Bronchial epithelial cell (primary cell): Measurements from ENCODE around the gene FAM120A. TPM values are rescaled to one million over a fixed set of nuclear protein-coding genes. Genes with fewer than 3 reads are reported as not detected.

Source experiments
- DNase-seq: peaks from one replicate; pipeline ENCODE4 v3.0.0-alpha.2; 2010; ENCODE audit warnings: low read depth
- FAIRE-seq: peaks from 2 replicates; lab custom pipeline; 2011; peaks lifted over from hg19 to GRCh38; lab: Jason Lieb, UNC
- H3K27me3 ChIP-seq: 2 replicates; pipeline ENCODE4 v1.5.1; 2011; ENCODE audit warnings: low read length; ENCODE audit not compliant: control insufficient read depth, insufficient read depth
- H3K36me3 ChIP-seq: 2 replicates; pipeline ENCODE4 v1.5.1; 2011; ENCODE audit warnings: low read length; ENCODE audit not compliant: control insufficient read depth, insufficient read depth
- H3K4me3 ChIP-seq: 2 replicates; pipeline ENCODE4 v1.5.1; 2011; ENCODE audit warnings: mild to moderate bottlenecking, low read depth, low read length, control low read depth
- total RNA-seq: library from RNA; depleted of rRNA; stranded (reverse); fragments of >200 nt; gene quantifications from 2 replicates; pipeline ENCODE4 v1.2.1, GENCODE V29; 2014
- TF ChIP-seq, protein P1 (sequence below): IDR thresholded peaks from 2 replicates; pipeline ENCODE4 v1.5.1; 2011; ENCODE audit warnings: mild to moderate bottlenecking, moderate library complexity, low read length, control low read depth, inconsistent platforms; ENCODE audit not compliant: insufficient read depth, severe bottlenecking

FAM120A gene
- total RNA-seq, 1 donor from 2014 or later: 69.0 TPM

GRCh38 chr9:93468763-93469456 is 17.4 kb downstream of the FAM120A start:
- FAIRE-seq (no peak), DNase-seq (peak; percentile 12)
- Histone ChIP-seq H3K27me3 (no peaks in the 10 kb centered on the region), H3K36me3 (no peaks in the 10 kb centered on the region), H3K4me3 (no peak overlapping the region)
- TF ChIP-seq, protein P1, sequence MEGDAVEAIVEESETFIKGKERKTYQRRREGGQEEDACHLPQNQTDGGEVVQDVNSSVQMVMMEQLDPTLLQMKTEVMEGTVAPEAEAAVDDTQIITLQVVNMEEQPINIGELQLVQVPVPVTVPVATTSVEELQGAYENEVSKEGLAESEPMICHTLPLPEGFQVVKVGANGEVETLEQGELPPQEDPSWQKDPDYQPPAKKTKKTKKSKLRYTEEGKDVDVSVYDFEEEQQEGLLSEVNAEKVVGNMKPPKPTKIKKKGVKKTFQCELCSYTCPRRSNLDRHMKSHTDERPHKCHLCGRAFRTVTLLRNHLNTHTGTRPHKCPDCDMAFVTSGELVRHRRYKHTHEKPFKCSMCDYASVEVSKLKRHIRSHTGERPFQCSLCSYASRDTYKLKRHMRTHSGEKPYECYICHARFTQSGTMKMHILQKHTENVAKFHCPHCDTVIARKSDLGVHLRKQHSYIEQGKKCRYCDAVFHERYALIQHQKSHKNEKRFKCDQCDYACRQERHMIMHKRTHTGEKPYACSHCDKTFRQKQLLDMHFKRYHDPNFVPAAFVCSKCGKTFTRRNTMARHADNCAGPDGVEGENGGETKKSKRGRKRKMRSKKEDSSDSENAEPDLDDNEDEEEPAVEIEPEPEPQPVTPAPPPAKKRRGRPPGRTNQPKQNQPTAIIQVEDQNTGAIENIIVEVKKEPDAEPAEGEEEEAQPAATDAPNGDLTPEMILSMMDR: no peak

- TF ChIP-seq, protein P1: no peak
- Histone ChIP-seq H3K36me3 (no peaks in the 10 kb centered on the region), H3K4me3 (no peak overlapping the region), H3K27me3 (no peaks in the 10 kb centered on the region)
- DNase-seq: no peak
- no peak for FAIRE-seq
These were observed 18.9 kb downstream of the FAM120A start for GRCh38 chr9:93470391-93470790.

GRCh38 chr9:93471124-93471523 is 19.6 kb downstream of the FAM120A start:
- no peak overlapping the region for H3K4me3 ChIP-seq
- no peaks in the 10 kb centered on the region for H3K27me3 ChIP-seq
- TF ChIP-seq, protein P1: no peak
- DNase-seq: no peak
- H3K36me3 ChIP-seq: peaks cover under 1% of the 10 kb centered on the region
- FAIRE-seq: no peak

DNA sequence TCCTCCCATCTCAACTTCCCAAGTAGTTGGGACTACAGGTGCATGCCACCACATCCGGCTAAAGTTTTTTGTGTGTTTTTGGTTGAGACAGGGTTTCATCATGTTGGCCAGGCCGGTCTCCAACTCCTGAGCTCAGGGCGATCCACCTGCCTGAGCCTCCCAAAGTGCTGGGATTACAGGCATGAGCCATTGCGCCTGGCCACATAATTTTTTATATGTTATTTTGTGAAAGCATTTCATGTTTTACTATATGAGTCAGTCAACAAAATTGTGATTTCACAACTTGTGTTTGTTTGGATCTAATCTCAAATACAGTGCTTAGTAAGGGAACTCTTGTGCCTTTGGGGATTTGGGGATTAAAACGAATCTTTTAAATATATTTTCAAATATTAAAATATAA is 21.9 kb downstream of the FAM120A start:
- H3K4me3 ChIP-seq: no peak overlapping the region
- H3K27me3 ChIP-seq: no peaks in the 10 kb centered on the region
- FAIRE-seq (no peak), DNase-seq (peak; percentile 78)
- TF ChIP-seq, protein P1: no peak
- H3K36me3 ChIP-seq: peaks cover 3% of the 10 kb centered on the region

DNA sequence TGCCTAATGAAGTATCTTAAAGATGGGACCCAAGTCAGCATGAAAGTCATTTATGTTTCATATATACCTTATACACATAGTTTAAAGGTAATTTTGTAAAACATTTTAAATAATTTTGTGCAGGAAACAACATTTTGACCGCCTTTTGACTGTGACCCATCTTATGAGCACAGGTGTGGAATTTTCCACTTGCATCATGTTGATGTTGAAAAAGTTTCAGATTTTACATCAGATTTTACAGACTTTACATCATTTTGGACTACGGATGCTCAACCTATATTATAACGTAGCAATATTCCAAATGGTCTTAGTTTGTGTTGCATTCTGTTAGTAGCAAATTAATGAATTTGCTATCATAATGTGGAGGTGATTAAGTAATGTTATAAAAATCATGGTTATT is 23.6 kb downstream of the FAM120A start:
- Histone ChIP-seq H3K4me3 (no peak overlapping the region), H3K27me3 (no peaks in the 10 kb centered on the region), H3K36me3 (peaks cover 6% of the 10 kb centered on the region)
- FAIRE-seq (no peak), DNase-seq (no peak)
- TF ChIP-seq, protein P1: no peak

DNA sequence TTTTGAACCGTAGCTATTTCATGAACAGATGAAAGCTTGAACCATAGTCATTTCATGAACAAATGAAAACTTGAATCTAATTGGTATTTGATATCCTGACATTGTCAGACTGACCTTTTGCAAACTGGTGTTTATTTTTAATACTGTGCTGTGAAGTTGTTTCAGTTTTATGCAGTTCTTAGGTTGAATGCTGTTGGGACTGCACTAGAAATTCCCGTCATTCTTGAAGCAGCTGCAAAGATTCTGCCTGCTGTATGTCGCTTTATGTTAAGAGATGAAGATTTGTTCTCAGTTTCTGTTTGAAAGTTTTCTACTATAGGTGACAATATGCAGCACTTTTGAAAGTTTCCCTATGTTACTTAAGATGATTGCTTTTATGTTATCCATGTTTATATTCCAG is 24.4 kb downstream of the FAM120A start:
- H3K27me3 ChIP-seq: no peaks in the 10 kb centered on the region
- H3K36me3 ChIP-seq: peaks cover 8% of the 10 kb centered on the region
- DNase-seq (no peak), FAIRE-seq (no peak)
- TF ChIP-seq, protein P1: no peak
- no peak overlapping the region for H3K4me3 ChIP-seq
